Activated T-cell treated with anti-CD3 and anti-CD28 coated beads for 1 hour (primary cell): ENCODE results near the gene CD80.

Experiments
- DNase-seq: peaks from one replicate; pipeline ENCODE4 v3.0.0-alpha.2; 2020; ENCODE audit warnings: low read depth

CD80 gene

GRCh38 chr3:119547227-119547626 is 12.2 kb downstream of the CD80 start:
- no peak for DNase-seq

DNA sequence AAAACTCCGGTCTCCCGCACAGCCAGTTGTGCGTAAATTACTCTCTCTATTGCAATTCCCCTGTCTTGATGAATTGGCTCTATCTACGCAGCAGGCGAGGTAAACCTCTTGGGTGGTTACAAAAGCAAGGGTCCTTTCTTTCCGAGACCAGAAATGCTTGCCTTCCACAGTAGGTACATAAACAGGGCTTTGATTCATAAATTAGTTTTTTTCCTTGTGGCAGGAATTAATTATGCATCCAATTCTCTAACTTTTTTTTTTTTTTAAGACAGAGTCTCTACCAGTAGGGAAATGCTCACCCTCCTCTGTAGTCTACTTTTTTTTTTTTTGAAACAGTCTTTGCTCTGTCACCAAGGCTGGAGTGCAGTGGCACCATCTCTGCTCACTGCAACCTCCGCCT is 16.3 kb downstream of the CD80 start:
- no peak for DNase-seq

DNA sequence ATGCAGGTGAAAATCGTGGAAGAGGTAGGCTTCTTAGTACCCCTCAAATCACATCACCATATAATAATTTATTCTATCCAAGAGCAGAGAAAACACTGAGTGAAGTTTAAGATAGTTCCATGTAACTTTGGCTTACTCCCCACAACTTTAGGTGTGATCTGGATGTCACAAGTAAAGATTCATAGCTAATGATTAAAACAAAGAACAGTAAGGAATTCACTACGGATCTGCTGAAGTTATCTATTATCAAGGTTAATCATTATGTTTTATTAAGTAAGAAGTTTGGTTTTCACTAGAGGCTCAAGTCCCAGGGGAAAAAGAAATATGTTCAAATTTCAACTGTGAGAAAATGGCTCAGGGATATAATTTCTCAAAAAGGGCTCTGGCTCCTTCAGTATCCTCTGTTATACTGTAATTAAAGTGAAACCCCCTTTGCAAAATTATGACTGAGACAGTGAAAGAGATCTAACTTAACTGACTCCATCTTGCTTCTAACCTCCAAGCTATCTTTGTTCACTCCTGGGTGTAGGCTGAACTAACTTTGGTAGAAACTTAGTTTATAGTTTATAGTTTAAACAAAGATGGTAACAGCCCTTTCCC is 17.1 kb downstream of the CD80 start:
- DNase-seq, result no peak

GRCh38 chr3:119541547-119541946 is 17.9 kb downstream of the CD80 start:
- DNase-seq, result no peak

DNA sequence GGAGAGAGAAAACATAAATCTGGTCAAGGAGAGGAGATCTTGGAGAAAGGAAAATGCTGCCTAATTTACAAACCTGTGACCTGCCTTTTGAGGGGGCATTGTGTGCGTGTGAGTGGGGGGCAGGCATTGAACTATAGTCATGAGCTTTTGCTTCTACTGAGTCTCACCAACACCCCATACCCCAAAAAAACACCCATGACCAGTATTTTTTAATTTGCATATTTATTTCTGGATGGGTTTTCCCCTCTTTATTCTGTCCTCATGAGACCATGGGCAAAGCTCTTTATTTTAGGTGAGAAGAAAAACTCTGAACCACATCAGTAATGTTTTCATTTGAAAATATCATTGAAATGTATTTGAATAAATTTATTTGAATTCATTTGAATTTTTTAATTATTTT is 20.6 kb downstream of the CD80 start:
- no peak for DNase-seq

DNA sequence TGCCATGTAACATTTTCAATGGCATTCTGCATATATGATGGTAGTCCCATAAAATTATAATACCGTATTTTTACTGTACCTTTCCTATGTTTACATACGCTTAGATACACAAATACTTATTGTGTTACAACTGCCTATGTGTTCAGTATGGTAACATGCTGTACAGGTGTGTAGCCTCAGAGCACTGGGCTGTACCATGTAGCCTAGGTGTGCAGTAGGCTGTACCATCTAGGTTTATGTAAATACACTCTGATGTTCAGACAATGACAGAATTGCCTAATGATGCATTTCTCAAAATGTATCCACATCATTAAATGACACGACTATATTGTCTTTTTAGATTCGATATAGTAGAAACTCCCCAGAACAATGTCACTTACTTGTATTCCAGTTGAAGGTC is 22.7 kb downstream of the CD80 start:
- no peak for DNase-seq

GRCh38 chr3:119534296-119534695 is 25.1 kb downstream of the CD80 start:
- DNase-seq, result no peak

GRCh38 chr3:119531151-119531550 is 28.3 kb downstream of the CD80 start:
- DNase-seq, result no peak

DNA sequence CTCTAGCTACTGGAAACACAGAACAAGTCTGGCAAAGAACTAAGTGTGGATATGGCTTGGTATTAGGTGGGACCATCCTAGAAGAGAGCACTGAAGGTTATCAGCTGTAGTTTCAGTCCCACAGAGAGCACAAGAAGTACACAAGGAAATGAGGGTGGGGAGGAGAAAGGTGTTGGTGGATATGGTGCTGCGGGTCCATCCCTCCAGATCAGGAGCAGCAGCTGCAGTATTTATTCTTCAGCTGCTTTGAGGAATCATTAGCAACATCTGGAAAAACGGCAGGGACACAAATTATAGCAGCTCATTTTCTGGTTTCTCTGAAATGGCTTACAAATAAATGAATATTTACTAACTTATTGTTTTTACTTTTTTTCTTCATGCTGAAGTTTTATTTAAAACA is 29.0 kb downstream of the CD80 start:
- DNase-seq, result no peak

DNA sequence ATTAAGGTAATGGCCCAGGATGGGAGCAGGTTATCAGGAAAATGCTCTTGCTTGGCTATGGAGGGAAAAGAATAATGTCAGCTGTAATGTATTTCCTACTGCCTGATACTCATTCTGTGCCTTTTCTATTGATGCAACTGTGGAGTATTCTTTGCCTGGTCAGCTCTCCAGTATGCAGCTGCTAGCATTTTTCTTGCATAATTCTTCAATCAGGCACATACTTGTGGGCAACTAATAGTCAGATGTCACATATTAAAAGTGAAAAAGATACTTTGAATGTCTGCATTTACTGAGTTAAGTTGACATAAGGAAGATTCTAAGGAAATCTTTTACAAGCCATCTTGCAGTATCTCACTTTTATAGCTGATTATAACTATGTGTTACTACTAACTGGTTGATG is 29.5 kb downstream of the CD80 start:
- DNase-seq, result no peak

DNA sequence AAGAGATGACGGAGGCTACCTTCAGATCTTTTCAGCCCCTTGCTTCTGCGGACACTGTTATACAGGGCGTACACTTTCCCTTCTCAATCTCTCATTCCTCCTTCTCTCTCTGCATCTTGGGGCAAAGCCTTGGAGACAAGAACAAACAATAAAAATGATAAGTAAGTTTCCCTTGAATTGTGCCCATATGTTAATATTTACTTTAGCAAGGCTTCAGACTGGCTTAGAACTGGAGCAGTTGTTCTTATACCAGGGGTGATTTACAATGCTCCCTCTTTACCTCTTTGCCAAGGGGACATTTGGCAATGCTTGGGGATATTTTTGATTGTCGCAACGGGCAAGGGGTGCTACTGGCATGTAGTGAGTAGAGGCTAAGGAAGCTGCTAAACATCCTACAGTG is 31.7 kb downstream of the CD80 start:
- no peak for DNase-seq

DNA sequence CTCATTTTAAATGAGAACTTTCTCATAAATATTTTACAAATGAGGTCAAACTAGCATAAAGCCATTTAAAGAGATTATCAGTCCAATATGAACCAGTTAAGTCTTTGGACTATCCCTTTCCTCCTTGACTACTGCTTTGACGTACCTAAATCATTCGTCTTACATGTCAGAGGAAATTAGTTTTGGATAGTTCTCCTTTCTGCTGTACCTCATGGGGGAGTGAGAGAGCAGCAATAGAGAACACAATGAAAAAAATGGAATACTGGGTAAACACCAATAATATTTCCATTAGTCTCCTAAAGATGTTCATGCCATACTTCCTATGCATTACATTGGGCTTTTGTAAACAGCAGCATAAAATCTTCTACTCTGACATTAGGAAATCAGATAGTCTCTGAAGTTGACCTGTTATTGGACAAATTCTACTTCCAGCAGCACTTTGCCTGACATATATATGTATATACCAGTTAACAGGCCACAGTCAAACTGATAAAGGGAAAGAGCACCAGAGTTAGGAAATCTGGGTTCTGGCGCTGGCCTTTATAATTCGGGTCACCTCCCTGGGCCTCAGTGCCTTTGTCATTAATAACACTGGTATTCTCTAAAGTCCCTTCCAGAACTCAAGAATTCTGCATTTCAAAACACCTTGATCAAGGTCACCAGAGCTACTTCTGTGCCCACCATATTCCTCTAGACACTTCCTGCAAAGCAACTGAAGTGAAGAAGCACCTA is 34.3 kb downstream of the CD80 start:
- no peak for DNase-seq

DNA sequence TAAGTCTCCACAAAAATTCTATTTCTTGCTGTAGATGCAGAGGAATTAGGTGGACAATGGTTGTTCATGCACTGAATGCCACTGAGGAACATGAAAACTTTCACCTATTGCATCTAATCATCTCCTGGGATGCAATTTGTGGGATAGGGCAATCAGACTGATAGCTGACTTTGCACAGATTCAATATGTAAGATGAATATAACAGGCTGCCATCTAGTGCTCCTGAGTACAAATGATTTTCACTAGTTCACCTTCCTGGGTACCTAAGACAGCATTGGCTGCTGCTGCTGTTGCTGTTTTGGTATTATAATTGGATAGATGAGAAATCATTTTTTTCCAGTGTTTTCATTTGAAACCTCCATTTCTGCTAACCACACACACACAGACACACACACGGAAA is 41.4 kb downstream of the CD80 start:
- DNase-seq, result no peak

GRCh38 chr3:119517112-119517511 is 42.3 kb downstream of the CD80 start:
- no peak for DNase-seq

DNA sequence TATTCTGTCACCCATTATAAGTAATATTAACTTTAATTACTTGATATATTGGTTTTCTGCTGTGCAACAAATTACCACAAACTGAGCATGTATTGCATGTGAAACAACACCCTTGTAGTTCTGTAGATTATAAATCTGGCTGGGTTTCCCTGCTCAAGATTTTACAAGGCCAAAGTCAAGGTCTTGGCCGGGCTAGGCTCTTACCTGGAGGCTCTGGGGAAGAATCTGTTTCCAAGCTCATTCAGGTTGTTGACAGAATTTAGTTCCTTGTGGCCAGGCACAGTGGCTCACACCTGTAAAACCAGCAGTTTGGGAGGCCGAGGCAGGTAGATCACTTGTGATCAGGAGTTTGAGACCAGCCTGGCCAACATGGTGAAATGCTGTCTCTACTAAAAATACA is 44.8 kb downstream of the CD80 start:
- no peak for DNase-seq

DNA sequence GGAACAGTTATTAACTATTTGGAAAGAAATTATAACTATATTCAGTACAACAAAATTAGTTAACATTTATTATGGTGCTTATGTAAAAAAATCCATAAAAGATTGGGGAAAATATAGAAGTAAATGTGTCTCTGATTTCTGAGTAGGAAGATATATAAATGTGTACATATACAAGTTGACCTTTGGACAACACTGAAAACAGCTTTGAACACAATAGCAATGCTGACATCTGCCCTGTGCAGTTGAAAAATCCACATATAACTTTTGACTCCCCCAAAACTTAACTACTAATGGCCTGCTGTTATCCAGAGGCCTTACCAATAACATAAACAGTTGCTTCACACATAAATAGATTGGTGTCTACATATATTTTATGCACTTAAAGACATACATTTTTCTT is 48.7 kb downstream of the CD80 start:
- DNase-seq, result no peak

DNA sequence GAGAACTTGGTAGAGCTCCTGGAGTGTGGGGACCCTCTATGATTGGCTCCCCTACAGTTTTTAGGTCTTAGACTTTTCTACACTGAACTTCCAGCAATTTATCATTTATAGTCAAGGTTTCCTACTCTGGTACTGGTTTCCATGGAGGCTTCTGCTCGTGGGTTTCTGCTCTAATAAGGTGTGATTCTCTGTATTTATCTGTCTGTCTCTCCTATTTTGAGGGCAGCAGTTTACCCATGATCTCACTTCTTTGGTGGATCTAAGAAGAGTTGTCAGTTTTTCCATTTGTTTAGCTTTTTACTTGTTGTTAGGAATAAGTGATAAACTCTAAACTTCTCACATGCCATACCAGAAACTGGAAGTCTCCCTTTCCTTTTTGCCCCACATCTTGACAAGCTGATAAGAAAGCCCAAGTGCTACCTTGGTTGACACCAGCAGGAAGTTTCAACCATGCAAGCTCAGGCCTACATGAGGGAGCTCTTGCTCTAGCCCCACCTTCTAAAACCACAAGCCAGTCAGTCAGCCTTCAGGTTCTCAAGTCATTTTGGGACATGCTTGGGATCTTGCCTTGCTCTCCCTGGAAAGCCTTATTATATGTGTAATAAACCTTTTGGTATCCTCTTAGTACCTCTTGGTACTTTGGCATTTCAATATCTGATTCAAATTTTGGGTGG is 51.1 kb downstream of the CD80 start:
- no peak for DNase-seq

DNA sequence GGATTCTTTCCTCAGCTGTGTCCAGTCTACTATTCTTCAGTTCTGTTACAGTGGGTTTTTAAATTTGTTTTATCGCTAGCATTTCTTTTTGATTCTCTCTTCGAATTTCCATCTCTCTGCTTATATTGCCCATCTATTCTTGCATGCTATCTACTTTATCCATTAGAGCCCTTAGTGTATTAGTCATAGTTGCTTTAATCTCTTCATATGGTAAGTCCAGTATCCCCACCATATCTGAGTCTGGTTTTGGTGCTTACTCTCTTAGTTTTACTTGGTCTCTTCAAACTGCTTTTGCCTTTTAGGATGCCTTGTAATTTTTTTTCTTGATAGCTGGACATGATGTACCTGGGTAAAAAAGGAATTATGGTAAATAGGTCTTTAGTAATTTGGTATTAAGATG is 52.0 kb downstream of the CD80 start:
- no peak for DNase-seq

- DNase-seq, result no peak
Observed at GRCh38 chr3:119506631-119507030, 52.8 kb downstream of the CD80 start.

DNA sequence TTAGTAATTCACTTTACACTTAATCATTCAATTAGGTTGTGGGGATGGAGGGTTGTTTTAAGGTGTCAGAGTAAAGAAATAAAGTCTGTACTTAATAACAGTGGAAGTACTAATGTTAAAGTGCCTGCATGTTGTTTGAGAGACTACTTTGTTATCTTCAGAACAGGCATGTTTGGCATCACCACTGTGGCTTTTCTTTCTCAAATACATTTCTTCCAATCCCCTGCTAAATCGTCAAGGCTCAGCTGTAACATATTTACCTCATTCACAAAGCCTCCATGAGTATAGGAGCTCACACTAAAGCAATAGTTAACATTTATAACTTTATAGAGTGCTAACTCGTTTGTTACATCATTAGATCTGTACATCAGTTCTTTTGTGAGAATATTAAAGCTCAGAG is 58.5 kb downstream of the CD80 start:
- DNase-seq, result no peak

DNA sequence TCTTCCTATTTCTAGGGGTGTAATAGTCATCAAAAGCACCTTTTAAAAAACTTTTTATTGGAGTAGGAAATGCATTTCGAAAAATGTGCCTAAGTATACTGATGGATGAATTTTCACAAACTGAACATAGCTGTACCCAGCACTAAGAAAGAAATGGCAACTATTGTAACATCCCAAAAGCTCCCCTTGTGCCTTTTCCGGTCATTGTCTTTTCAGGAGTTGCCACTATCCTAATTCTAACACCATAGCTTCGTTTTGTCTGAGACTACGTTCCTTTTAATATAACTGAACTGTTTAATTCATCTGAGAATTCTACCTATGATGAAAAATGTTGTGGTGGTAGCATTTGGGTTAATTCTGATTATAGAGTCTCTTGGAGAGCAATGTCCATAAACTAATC is 59.1 kb downstream of the CD80 start:
- no peak for DNase-seq

DNA sequence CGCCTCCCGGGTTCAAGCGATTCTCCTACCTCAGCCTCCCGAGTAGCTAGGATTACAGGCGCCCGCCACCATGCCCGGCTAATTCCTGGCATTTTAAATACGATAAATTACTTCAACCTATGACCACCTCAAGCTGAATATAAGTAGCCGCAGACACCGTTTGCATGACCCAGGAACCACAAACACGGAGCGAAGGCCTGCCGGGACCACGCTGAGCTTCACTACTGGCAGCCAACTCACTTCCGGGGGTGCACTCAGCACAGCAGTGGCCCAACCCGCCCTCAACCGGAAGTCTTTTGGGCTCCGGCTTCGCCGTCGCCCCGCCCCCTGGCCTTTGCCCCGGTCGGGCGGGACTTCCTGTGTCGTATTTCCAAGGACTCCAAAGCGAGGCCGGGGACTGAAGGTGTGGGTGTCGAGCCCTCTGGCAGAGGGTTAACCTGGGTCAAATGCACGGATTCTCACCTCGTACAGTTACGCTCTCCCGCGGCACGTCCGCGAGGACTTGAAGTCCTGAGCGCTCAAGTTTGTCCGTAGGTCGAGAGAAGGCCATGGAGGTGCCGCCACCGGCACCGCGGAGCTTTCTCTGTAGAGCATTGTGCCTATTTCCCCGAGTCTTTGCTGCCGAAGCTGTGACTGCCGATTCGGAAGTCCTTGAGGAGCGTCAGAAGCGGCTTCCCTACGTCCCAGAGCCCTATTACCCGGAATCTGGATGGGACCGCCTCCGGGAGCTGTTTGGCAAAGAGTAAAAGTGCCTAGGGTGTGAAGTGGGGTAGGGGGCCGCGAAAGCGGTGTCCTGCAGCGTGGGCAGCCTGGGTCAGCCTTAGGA is 61.0 kb downstream of the CD80 start, which contains the start of gene TIMMDC1:
Gene TIMMDC1 (plus strand): TSS at position 362 of the 826 bp plus-strand sequence. CDS start 187 bp downstream, at position 549.
- peak; percentile 95 for DNase-seq

- DNase-seq, result no peak
Observed at GRCh38 chr3:119497820-119498185, 61.6 kb downstream of the CD80 start.
